Endothelial cell of umbilical vein (primary cell): Measurements from ENCODE around the gene TNIP3. TPM values are rescaled to one million over a fixed set of nuclear protein-coding genes. Genes with fewer than 3 reads are reported as not detected.

Experiments
- BruUV-seq: library from RNA; stranded (reverse); fragments of 400-500 nt; replicated peaks from 2 replicates; lab custom pipeline; 2021; lab: Mats Ljungman, UMichigan
- CTCF ChIA-PET: fragments of 300-600, 350-600 bp; sonication (Branson Sonifier 250); formaldehyde crosslinking; loops from one replicate; lab custom pipeline; 2021; ENCODE audit warnings: antibody characterized with exemption, inconsistent platforms; lab: Charles Lee
- POLR2A ChIA-PET: fragments of 300-600, 350-600 bp; sonication (Branson Sonifier 250); formaldehyde crosslinking; loops from one replicate; lab custom pipeline; 2021; ENCODE audit warnings: antibody characterized with exemption, inconsistent platforms; lab: Charles Lee
- DNase-seq: peaks from one replicate; pipeline ENCODE4 v3.0.0-alpha.2; 2011; ENCODE audit warnings: low read depth, low spot score
- FAIRE-seq: peaks from 2 replicates; lab custom pipeline; 2011; peaks lifted over from hg19 to GRCh38; lab: Jason Lieb, UNC
- H2AFZ ChIP-seq: 2 replicates; pipeline ENCODE4 v1.6.0; 2012; ENCODE audit warnings: low read depth, low read length, control low read depth, inconsistent platforms
- H3K27ac ChIP-seq: 2 replicates; pipeline ENCODE4 v1.5.1; 2011; ENCODE audit warnings: low read depth, mild to moderate bottlenecking, control low read depth, low read length, moderate library complexity; ENCODE audit not compliant: insufficient read depth
- H3K27me3 ChIP-seq, 2 experiments: 2 replicates each; pipeline versions ENCODE4 v1.6.0 to v1.6.1; 2011; ENCODE audit warnings: low read length in 2 of 2, mixed read lengths in 1 of 2; ENCODE audit not compliant: control insufficient read depth in 2 of 2, insufficient read depth in 2 of 2
- H3K36me3 ChIP-seq, 2 experiments: 2 replicates in 1 of 2; 3 replicates in 1 of 2; pipeline ENCODE4 v1.5.1; 2011; ENCODE audit warnings: low read length in 2 of 2, mild to moderate bottlenecking in 1 of 2, moderate library complexity in 1 of 2; ENCODE audit not compliant: control insufficient read depth in 2 of 2, insufficient read depth in 2 of 2; ENCODE audit errors: extremely low read depth in 1 of 2
- H3K4me1 ChIP-seq: 3 replicates; pipeline ENCODE4 v1.5.1; 2011; ENCODE audit warnings: mild to moderate bottlenecking, low read length; ENCODE audit not compliant: control insufficient read depth, insufficient read depth; ENCODE audit errors: extremely low read depth
- H3K4me2 ChIP-seq: 2 replicates; pipeline ENCODE4 v1.6.1; 2011; ENCODE audit warnings: low read length, control low read depth, mixed read lengths; ENCODE audit not compliant: insufficient read depth
- H3K4me3 ChIP-seq, 3 experiments: fragments of 200-600 bp in 1 of 3; sonication (generic), shearing (Covaris generic) in 1 of 3; replicated peaks in 1 of 3; 2 replicates each; pipeline ENCODE4 v1.5.1; 2011 to 2016; ENCODE audit warnings: control low read depth in 3 of 3, low read length in 3 of 3, mild to moderate bottlenecking in 2 of 3, inconsistent platforms in 1 of 3, low read depth in 1 of 3, moderate library complexity in 1 of 3; ENCODE audit not compliant: insufficient read depth in 1 of 3
- H3K79me2 ChIP-seq: 2 replicates; pipeline ENCODE4 v1.6.0; 2012; ENCODE audit warnings: low read length, inconsistent platforms; ENCODE audit not compliant: control insufficient read depth, insufficient read depth
- H3K9ac ChIP-seq: replicated peaks from 2 replicates; pipeline ENCODE3; 2011; ENCODE audit warnings: low read length, control low read depth; ENCODE audit not compliant: insufficient read depth; ENCODE audit errors: extremely low read depth
- H3K9me1 ChIP-seq: replicated peaks from 3 replicates; pipeline ENCODE4 v1.6.0; 2011; ENCODE audit warnings: mild to moderate bottlenecking, low read length; ENCODE audit not compliant: control insufficient read depth, insufficient read depth; ENCODE audit errors: extremely low read depth
- H3K9me3 ChIP-seq: replicated peaks from 2 replicates; pipeline ENCODE4 v1.5.1; 2012; ENCODE audit warnings: low read length, inconsistent platforms; ENCODE audit not compliant: control insufficient read depth, insufficient read depth
- H4K20me1 ChIP-seq: replicated peaks from 2 replicates; pipeline ENCODE3; 2011; ENCODE audit warnings: mild to moderate bottlenecking, low read length; ENCODE audit not compliant: control insufficient read depth, insufficient read depth; ENCODE audit errors: extremely low read depth
- CTCF ChIP-seq, 2 donors: IDR thresholded peaks; 1 replicate in 1 of 2; 2 replicates in 1 of 2; pipeline ENCODE4 v1.5.1; 2011; ENCODE audit warnings: low read length in 2 of 2, mild to moderate bottlenecking in 2 of 2, moderate library complexity in 2 of 2, control low read depth in 1 of 2, inconsistent platforms in 1 of 2, low read depth in 1 of 2; ENCODE audit not compliant: insufficient read depth in 1 of 2; ENCODE audit errors: extremely low read depth in 1 of 2
- EZH2 ChIP-seq: IDR thresholded peaks from 2 replicates; pipeline ENCODE4 v1.6.1; 2012; ENCODE audit warnings: borderline replicate concordance, low read depth, mild to moderate bottlenecking, moderate library complexity, low read length, inconsistent platforms; ENCODE audit not compliant: severe bottlenecking
- FOS ChIP-seq: IDR thresholded peaks from 2 replicates; pipeline ENCODE4 v1.6.1; 2011; ENCODE audit warnings: mild to moderate bottlenecking, low read length, moderate library complexity, borderline replicate concordance; ENCODE audit not compliant: insufficient read depth
- GATA2 ChIP-seq: IDR thresholded peaks from 2 replicates; pipeline ENCODE4 v1.7.0; 2011; ENCODE audit warnings: low read depth, mild to moderate bottlenecking, moderate library complexity, mixed read lengths, low read length; ENCODE audit not compliant: insufficient read length, insufficient read depth
- JUN ChIP-seq: IDR thresholded peaks from 2 replicates; pipeline ENCODE4 v1.6.1; 2011; ENCODE audit warnings: borderline replicate concordance, low read depth; ENCODE audit not compliant: insufficient read length, insufficient read depth
- MYC ChIP-seq: IDR thresholded peaks from one replicate; pipeline ENCODE4 v1.6.1; 2011; ENCODE audit warnings: mild to moderate bottlenecking, low read depth, low read length
- POLR2A ChIP-seq: IDR thresholded peaks from 2 replicates; pipeline ENCODE4 v1.6.1; 2012; ENCODE audit warnings: low read depth, mild to moderate bottlenecking, control low read depth, low read length
- POLR2AphosphoS5 ChIP-seq: IDR thresholded peaks from 2 replicates; pipeline ENCODE4 v1.6.1; 2012; ENCODE audit warnings: low read depth, mild to moderate bottlenecking, control low read depth, low read length, moderate library complexity; ENCODE audit not compliant: insufficient read depth
- dilution Hi-C: fragments of 300-500 bp; cut with MboI; formaldehyde crosslinking; loops from one replicate; pipeline ENCODE4 v1.15.0; 2019; ENCODE audit warnings: low sequenced_read_pairs; ENCODE audit not compliant: extremely low pct_ligation_motif_present
- intact Hi-C: fragments of 100-400 bp; cut with micrococcal nuclease; formaldehyde crosslinking; loops from one replicate; pipeline ENCODE4 v1.10.0; 2022
- polyA plus RNA-seq, 4 experiments: library from polyadenylated mRNA; depleted of rRNA in 3 of 4; stranded (reverse) in 3 of 4; unstranded in 1 of 4; fragments of >200 nt; gene quantifications; 2 replicates each; pipeline versions ENCODE4 v1.2.1 to v1.2.3, GENCODE V29; 2011 to 2012; ENCODE audit warnings: missing spikeins in 1 of 4
- total RNA-seq: library from RNA; stranded (reverse); gene quantifications from 2 replicates; pipeline ENCODE4 v1.2.3, GENCODE V29; 2021
- TF ChIP-seq, protein P1 (sequence below): IDR thresholded peaks from 2 replicates; pipeline ENCODE4 v1.6.1; 2011; ENCODE audit not compliant: insufficient read depth, insufficient read length

TNIP3 gene
- total and polyA plus RNA-seq, 2 donors (not counting 3 experiments of a cell fraction or from before 2014, with no cell fraction given), result not detected

- CTCF ChIA-PET, result interaction anchor here (0.8 to 1.6 kb wide), 2 partner anchors 44 to 57 kb away, joined by 3 to 6 read pairs; no protein-coding TSS in a partner anchor
Measured at GRCh38 chr4:121195649-121196048, 31.5 kb upstream of the TNIP3 start.

GRCh38 chr4:121192480-121192879 is 28.4 kb upstream of the TNIP3 start:
- FAIRE-seq, result peak; percentile 62
- POLR2A ChIA-PET, result no interaction called here
- H3K9me1 ChIP-seq, result no peaks in the 10 kb centered on the region
- peak; percentile 31 for DNase-seq
- H3K4me2 ChIP-seq, result no peak overlapping the region
- TF ChIP-seq CTCF (IDR thresholded peaks at IDR 0.05; ENCODE audit: extremely low read depth in 1 of 2, insufficient read depth in 1 of 2, low read depth in 1 of 2, low read length in 2 of 2) (peak; percentile 50 to 56), GATA2 (no peak), FOS (no peak), MYC (no peak), EZH2 (no peak), POLR2A (no peak)
- TF ChIP-seq, protein P1, sequence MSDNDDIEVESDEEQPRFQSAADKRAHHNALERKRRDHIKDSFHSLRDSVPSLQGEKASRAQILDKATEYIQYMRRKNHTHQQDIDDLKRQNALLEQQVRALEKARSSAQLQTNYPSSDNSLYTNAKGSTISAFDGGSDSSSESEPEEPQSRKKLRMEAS, result no peak
- H3K4me1 ChIP-seq, result no peaks in the 10 kb centered on the region
- H3K27me3 ChIP-seq, result peaks cover 7 to 23% of the 10 kb centered on the region in 2 experiments
- H3K4me3 ChIP-seq, result no peak overlapping the region
- H3K36me3 ChIP-seq, result no peaks in the 10 kb centered on the region
- H3K79me2 ChIP-seq, result no peaks in the 10 kb centered on the region
- H3K9me3 ChIP-seq, result no peaks in the 10 kb centered on the region
- CTCF ChIA-PET, result interaction anchor here (0.6 to 2.2 kb wide), 53 partner anchors 9 to 1037 kb away, joined by 3 to 54 read pairs (median 4); partner anchors contain the start of gene PRDM5
- H3K9ac ChIP-seq, result no peak overlapping the region
- no TSS peak for BruUV-seq
- intact Hi-C loops (loop anchor here (1.0 to 5.0 kb wide), 4 partner anchors 60 to 545 kb away; no protein-coding TSS in a partner anchor), dilution Hi-C loops (no loop called here)
- no peak overlapping the region for H3K27ac ChIP-seq
- H4K20me1 ChIP-seq, result no peaks in the 10 kb centered on the region
- H2AFZ ChIP-seq, result no peak overlapping the region

More at GRCh38 chr4:121195649-121196048, 31.5 kb upstream of the TNIP3 start:
- H3K4me3 ChIP-seq, result no peak overlapping the region
- H3K79me2 ChIP-seq, result no peaks in the 10 kb centered on the region
- dilution Hi-C loops, result no loop called here
- intact Hi-C loops, result no loop called here
- DNase-seq (no peak), FAIRE-seq (no peak)
- H3K36me3 ChIP-seq, result no peaks in the 10 kb centered on the region
- no peak overlapping the region for H2AFZ ChIP-seq
- no peak overlapping the region for H3K4me2 ChIP-seq
- no peaks in the 10 kb centered on the region for H3K4me1 ChIP-seq
- TF ChIP-seq POLR2AphosphoS5, result no peak
- no peak for TF ChIP-seq JUN
- TF ChIP-seq GATA2, result no peak
- no peak for TF ChIP-seq FOS
- no peaks in the 10 kb centered on the region for H4K20me1 ChIP-seq
- H3K27me3 ChIP-seq, result peaks cover 2 to 7% of the 10 kb centered on the region in 2 experiments
- POLR2A ChIA-PET, result no interaction called here
- no peaks in the 10 kb centered on the region for H3K9me3 ChIP-seq
- H3K27ac ChIP-seq, result no peak overlapping the region
- no peaks in the 10 kb centered on the region for H3K9me1 ChIP-seq
- BruUV-seq, result no TSS peak
- H3K9ac ChIP-seq, result no peak overlapping the region
